COLO829 (cell line): ENCODE measurements around the gene DIRAS1.
A peak's percentile ranks its signal among the peaks of the same experiment; 100 is the strongest.

Source experiments
- DNase-seq: peaks from one replicate; pipeline ENCODE4 v3.0.0; 2012; ENCODE audit warnings: low spot score

Gene DIRAS1

GRCh38 chr19:2755448-2755705 lies 34.2 kb upstream of the DIRAS1 start:
- DNase-seq = no peak

DNA sequence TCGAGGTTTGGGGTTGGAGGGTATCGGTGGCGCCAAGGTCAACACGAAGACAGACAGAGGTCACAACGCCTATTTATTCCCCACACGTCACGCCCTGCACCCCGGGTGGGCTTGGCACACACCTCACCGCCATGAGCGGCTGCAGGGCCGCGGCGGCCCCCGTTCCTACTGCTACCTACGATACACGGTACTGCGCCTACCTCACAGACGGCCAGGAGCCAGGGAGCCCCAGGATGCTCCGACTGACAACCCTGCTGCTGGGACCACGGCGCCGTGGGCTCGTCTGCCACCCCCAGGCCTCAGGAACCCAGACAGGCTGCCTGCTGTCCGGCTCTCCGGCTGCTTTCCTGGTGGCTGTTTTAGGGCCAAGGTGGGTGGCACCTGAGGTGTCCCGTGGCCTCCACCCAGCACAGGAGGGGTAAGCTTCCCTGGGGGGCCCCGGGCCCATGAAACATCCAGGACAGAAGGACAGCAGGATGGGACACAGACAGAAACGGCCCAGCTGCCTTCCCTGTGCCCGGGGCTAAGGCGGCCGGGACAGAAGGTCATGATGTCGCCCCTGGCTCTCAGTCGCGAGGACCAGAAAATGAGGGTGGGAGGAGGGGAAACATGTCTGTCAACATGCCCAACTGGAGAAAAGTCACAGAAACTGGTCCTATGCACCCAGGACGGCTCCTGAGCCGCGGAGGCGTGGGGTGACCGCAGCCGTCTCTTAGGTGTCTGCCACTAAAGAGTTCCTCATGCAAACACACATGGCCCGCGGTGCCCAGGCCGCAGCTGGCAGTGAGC lies 33.7 kb upstream of the DIRAS1 start:
- no peak for DNase-seq

DNA sequence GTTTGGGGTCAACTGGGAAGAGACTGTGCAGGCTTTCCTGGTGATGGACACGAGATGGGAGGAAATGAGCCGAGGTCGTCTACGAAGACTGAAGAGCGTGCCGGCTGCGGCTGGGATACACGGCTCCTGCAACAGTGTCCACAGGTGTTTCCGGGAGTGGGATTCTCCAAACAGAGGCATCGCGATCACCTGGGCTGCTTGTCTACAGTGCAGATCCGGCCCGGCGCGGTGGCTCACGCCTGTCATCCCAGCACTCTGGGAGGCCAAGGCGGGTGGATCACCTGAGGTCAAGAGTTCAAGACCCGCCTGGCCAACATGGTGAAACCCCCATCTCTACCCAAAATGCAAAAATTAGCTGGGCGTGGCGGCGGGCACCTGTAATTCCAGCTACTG lies 30.3 kb upstream of the DIRAS1 start:
- DNase-seq = no peak

DNA sequence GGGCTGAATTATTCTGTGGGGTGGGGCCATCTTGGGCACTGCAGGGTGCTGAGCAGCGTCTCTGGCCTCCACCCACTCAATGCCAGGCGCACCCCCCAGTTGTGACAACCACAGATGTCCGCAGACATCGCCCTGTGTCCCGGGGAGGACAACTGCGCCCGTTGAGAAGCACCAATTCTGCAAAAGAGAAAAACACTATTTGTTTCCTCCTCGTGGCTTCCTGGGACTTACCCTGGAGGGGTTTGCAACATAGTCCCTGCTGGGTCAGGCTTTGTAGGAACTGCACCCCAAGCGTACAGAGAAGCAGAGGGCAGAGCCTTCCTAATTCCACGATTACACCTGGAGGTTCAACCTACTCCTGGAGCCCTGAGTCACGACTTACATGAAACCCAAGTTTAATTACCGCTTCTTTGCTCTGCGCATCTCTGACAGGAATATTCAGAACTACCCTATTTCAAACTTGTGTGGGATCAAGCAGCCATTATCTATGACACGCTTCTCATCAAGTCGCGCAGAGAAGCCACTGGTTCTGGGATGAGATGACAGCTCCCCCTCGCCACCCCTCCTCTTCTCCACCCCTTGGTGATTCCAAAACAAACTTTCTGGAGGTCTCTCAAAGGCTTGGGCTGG lies 29.8 kb upstream of the DIRAS1 start:
- no peak for DNase-seq

GRCh38 chr19:2747349-2747748 lies 26.2 kb upstream of the DIRAS1 start:
- no peak for DNase-seq

- DNase-seq = no peak
Measured at GRCh38 chr19:2744113-2744512, 22.9 kb upstream of the DIRAS1 start.

DNA sequence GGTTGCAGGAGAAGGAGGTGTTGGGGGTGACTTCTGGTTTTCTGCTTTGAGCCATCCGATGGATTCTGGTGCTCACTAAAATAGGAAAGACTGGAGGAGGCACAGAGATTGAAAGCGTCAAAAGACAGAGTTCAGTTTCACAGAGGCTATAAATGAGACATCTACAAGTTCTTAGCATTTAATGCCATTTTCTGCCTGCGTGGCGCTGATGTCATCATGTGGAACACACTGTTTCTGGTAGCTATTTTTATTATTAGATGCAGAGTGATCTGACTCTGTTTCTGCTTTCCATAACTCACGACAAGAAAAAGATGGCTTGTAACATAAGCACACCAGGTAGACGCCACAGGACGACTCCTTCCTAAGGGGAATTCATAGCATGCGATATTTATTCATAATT lies 21.9 kb upstream of the DIRAS1 start:
- DNase-seq = no peak

DNA sequence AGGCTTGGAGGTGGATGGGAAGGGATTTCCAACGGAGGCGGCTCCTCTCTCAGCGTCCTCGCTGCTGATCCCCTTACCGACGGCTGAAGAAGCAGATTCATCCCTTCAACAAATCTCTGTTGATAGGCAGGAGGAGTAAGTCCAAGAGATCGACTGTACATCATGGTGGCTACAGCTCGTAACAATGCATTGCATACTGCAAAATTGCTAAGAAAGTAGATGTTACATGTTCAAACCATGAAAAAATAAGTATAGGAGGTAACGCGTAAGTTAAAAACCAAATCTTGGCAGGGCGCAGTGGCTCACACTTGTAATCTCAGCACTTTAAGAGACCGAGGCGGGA lies 19.1 kb upstream of the DIRAS1 start:
- no peak for DNase-seq

- DNase-seq = peak; percentile 100
Measured at GRCh38 chr19:2739602-2740313, 18.6 kb upstream of the DIRAS1 start, which contains the start of gene SLC39A3. SLC39A3 (minus strand) TSS chr19:2740017; CDS start chr19:2737257, 2,760 bp downstream.

- DNase-seq = no peak
Measured at GRCh38 chr19:2736550-2737190, 15.5 kb upstream of the DIRAS1 start.

DNA sequence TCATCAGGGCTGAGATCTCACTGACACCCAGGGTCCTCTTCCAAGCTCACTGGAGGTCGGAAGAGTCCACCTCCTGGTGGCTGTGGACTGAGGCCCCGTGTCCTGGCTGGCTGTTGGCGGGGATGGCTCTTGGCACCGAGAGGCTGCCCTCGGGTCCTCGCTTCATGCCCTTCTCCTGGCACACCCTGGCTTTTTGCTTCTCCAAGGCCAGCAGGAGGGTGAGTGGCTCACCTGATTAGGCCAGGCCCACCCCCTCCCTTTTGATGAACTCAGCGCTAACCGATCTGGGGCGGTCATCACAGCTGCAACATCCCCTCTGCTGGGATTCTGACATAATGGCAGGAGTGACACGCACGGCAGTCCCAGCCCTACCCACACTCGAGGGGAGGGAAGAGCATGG lies 14.2 kb upstream of the DIRAS1 start:
- DNase-seq = no peak

DNA sequence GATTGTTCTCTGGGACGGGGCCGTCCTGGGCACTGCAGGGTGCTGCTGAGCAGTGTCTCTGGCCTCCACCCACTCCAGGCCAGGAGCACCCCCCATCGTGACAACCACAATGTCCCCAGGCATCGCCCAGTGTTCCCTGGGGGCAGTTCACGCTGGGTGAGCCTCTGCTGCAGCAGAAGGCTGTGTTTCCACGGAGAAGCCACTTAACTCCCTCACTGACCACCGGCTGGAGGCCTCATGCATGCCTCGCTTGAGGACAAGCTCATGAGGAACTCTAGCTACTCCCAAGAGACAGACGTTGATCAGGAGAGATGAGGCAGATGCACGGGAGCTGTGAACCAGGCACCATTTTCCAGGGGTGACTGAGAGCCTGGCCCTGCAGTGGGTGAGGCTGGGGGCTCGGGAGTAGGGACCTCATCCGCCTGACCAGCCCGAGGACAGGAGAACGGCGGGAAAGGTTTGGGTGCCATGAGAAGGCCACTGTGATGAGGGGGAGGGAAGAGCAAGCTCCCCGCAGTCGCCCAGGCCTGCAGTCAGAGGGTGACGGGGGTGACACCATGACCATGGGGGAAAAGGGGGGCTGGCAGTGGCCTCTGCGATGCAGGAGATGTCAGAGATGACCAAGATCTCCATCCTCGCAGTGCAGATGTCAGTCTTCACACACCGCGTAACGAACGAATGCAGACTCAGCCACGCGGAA lies 13.6 kb upstream of the DIRAS1 start:
- DNase-seq = no peak

DNA sequence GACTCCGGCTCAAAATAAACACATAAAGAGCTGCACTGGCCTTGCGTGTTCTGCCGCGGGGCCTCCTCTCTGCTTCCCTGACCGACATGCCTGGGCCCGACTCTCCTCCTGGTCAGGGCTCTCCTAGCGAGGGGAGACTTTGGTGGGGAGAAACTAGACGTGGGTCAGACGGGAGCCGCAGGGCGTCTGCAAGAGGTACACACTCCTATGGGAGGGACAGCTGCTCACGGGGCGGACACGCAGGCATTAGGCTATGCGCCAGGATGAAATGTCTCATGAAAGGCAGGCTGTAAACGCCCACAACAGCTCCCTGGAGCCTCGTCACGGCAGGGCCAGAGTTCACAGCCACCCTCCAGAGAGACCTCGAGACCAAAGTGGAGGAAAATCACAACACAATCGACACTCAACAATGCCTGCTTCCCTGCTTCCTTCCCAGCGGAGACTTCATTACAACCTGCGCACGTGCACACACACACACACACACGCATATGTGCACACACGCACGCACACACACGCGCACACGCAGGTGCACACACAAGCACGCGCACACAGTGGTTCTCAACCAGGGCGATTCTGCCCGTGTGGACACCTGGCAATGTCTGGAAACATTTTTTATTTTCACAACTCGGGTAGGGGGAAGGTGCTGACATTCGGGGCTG lies 12.9 kb upstream of the DIRAS1 start:
- DNase-seq = peak; percentile 55

- no peak for DNase-seq
Measured at GRCh38 chr19:2732883-2733282, 11.7 kb upstream of the DIRAS1 start.

GRCh38 chr19:2732157-2732725 lies 11.1 kb upstream of the DIRAS1 start:
- no peak for DNase-seq

DNA sequence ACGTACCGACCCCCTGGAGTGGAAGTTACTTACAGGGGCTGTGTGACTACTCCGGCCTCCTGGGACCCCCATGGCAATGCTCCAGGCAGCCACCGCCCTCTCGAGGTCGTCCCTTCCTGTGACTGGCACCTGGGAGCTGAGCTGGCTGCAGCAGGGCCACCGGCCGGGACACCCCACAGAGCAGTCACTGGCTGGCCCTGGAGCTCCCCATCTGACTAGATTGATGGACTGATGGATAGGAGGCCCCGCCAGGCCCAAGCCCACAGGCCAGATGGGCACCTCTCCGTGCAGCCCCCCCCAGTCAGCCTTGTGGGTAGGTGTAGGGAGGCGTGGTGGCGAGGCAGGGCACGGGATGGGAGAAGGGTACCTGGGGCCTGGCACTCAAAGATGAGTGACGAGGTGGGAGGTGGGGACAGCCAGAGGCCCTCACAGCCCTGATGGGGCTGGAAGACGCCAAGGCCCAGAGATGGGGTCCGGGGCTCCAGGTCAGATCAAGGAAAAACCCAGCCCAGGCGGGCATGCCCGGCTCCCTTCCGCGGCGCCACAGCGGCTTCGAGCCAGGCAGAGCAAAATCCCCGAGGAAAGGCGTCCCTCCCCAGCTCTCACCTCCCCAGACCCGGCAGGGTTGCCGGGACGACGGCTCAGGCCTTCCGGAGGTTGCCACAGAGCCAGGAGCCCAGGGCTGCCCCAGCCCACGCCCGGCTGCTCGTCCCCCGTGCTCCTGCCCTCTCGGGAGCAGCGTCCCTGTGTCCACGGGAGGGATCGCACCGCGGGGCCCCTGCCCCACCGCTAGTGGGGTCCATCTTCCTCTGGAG lies 10.2 kb upstream of the DIRAS1 start:
- no peak for DNase-seq

DNA sequence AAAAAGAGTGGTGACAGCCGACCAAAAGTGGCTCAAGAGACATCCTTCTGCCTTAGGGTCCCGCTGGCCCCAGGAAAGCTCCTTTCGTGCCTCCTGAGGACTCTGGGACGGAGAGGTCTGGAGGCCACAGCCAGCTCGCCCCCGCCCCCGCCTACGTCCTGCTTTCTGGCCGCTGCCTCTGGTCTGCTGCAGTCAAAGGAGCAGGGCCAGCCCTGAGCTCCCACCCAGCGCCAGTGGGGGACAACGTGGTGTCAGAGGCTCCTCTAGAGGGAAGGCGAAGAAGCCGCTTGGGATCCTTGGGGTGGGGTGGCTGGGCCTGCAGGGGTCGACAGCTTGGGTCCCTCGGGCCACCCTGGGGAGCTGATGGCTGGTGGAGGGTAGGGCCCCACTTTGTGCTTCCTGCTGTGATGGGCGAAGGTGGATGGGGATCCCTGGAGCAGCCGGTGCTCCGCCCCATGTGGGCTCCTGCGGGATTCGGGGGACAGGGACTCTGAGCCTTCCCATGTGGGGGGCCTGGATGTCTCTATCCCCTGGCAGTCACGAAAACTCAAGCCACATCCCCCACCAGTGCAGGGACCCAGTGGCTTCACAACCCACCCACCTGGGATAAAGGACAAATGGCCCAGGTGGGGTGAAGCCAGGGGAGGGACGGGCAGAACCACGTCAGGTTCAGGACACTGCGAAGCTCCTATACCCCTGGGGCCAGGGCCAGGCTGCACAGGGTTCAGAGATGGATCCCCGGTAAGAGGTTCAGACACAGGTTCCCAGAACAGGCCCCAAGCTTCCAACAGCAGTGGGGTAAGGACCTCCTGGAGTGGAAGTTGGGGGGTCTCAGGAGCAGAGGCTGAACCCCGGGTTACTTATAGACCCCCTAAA lies 9.0 kb upstream of the DIRAS1 start:
- no peak for DNase-seq

- DNase-seq = no peak
Measured at GRCh38 chr19:2728783-2729387, 7.7 kb upstream of the DIRAS1 start.

GRCh38 chr19:2727640-2727944 lies 6.4 kb upstream of the DIRAS1 start:
- DNase-seq = no peak
